DMS114 treated with DMSO at 0.1 percent for 48 hours (cell line): ENCODE measurements around the gene RNF11.

Experiments used
- DNase-seq: peaks from one replicate; lab custom pipeline; 2025; ENCODE audit not compliant: unreplicated experiment; lab: John Stamatoyannopoulos, UW

RNF11 gene

DNA sequence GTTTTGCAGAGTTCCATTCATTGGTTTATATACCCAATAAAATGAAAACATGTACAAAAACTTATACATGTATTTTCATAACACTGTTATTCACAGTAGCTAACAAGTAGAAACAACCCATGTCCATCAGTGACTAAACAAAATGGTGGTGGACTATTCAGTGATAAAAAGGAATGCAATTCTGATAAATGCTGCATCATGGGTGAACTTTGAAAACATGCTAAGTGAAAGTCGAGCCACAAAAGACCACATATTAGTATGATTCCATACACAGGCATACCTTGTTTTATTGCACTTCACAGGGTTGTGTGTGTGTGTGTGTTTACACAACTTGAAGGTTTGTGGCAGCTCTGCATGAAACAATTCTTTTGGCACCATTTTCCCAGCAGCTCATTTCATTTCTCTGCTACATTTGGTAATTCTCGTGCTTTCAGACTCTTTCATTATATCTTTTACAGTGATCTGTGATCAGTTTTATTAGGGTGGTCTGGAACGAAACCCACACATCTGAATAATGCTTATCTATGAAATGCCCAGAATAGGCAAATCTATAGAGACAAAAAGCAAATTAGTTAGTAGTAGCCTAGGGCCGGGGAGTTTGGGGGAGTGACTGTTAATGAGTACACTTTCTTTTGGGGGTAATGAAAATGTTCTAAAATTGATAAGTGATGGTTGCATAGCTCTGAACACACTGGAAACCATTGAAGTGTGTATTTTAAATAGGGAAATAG, 27.2 kb downstream of the RNF11 start:
- no peak for DNase-seq

DNA sequence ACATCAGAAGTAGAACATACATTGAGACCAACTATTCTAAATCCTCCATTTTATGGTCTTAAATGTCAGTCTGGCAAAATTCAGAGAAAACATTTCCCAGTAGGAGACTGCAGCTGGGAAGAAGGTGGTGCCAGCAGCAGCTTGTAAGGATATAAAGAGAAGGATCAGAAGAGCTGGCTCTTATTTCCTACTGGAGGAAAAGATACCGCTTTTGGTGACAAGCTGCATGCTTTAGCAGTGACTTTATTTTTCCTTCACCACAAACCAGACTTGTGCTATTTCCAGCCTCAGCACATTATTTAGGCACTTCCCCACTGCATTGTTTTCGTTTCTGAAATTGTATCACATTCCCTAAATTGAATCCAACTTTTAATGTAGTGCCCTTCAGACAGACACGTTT, 28.4 kb downstream of the RNF11 start:
- no peak for DNase-seq

DNA sequence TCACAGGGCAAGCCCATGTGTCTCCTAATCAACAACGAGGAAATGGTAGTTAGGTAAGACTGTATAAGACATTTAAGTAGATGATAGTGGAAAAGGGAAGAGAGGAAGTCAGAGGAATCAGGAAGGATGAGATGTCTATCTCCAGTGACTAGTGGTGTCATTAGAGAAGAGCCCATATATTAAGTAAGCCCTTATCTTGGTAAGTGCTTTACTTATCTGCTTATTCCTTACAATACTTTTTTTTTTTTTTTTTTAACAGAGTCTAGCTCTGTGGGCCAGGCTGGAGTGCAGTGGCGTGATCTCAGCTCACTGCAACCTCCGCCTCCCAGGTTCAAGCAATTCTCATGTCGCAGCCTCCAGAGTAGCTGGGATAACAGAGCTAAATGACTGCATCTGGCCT, 29.5 kb downstream of the RNF11 start:
- DNase-seq = no peak

DNA sequence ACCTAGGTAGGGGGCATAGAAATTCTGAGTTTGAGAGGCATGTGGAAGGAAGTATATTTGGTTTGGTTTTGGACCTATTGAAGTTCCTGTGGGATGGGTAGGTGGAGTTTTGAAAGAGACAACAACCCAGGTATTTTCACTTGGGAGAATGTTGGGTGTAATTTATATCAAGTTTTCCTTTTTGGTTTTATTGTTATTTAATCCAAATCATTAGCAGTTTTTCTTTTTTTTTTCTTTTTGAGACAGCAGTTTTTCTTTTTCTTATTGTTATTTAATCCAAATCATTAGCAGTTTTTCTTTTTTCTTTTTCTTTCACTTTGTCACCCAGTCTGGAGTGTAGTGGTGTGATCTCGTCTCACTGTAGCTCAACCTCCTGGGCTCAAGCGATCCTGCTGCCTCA, 30.1 kb downstream of the RNF11 start:
- no peak for DNase-seq

DNA sequence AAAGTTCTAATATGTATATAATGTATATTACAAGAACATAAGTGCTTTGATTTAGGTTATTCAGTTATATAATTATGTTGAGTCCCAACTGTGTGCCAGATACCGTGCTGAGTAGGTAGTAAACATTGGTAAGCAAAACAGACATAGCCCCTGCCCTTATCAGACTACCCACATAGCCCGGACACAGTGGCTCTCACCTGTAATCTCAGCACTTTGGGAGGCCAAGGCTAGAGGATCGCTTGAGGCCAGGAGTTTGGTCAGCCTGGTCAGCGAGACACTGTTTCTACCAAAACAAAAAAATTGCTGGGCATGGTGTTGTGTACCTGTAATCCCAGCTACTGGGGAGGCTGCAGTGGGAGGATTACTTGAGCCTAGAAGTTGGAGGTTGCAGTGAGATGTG, 30.7 kb downstream of the RNF11 start:
- no peak for DNase-seq

DNA sequence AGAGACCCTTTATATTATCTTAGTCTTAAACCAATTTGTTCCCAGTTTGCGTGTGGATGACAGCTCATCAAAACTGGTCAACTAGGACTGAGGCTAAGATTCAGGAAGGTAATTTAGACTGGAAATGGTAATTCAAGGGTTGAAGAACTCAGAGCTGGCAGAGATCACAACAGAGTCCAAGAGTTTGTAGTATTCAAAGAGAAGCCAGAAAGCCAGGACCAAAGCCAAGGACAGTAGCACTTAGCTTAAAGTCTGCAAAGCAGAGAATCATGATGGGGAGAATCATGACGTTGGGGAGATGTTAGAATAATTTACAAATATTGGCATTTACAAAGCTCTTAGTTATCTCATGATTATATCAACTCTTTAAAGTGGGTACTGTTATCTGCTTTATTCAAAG, 32.6 kb downstream of the RNF11 start:
- no peak for DNase-seq

DNA sequence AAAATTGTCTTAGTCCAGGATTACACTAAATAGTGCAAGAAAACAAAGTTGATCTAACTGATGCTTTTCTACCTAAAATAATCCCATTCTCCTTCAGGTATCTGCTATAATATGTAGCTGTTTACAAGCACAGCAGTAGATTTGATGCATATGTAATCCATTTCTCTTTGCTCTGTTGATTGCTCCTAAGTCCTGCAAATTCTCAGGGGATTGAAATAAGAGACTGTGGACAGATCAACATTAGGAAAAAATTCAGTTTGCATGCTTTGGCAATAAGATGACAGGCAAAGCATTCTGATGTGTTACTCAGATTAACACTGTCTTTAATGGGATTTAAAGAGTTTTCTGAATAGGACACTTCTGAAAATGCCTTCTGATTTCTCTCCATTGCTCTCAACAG, 34.7 kb downstream of the RNF11 start:
- no peak for DNase-seq

DNA sequence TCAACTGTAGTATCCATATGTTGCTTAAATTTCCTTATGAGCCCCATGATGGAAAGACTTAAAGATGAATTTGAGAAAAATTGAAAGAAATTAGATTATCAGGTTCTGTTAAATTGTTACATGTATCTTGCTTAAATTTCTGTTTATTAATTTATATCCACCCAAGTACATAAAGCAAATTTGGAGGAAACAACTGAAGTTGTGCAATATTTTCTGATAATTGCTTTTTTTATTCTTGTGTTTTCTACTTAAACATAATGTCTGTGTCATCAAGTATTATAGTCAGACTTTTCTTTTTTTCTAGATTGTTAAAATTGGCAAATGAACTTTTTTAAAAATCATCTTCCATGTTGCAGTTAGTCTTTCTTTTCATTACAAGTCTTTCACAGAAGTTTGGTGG, 36.8 kb downstream of the RNF11 start:
- DNase-seq = no peak

DNA sequence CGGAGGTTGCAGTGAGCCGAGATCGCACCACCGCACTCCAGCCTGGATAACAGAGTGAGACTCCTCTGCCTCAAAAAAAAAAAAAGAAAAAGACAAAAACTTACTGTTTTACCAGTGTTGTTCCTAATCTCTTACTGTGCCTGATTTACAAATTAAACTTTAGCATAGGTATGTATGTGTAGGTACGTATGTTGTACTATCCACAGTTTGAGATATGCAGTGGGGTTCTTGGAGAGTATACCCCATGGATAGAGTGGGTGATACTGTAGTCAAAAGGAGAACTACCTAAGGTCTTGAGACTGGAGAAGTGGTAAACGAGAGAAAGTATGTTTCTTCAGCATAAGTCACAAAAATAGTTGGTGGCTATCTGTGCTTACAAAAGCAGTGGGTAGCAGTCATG, 38.6 kb downstream of the RNF11 start:
- DNase-seq = no peak

DNA sequence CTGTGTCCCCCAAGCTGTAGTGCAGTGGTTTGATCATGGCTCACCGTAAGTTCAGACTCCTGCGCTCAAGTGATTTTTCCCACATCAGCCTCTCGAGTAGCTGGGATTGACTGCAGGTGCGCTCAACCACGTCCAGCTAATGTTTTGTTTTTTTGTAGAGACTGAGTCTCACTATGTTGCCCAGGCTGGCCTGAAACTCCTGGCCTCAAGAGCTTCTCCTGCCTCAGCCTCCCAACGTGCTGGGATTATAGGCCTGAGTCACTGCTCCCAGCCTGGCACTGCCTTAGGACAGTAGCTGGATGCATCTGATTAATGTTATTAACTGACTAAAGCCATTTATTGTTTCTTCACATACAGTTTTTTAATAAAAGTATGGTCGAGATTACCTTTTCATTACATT, 40.2 kb downstream of the RNF11 start:
- no peak for DNase-seq

DNA sequence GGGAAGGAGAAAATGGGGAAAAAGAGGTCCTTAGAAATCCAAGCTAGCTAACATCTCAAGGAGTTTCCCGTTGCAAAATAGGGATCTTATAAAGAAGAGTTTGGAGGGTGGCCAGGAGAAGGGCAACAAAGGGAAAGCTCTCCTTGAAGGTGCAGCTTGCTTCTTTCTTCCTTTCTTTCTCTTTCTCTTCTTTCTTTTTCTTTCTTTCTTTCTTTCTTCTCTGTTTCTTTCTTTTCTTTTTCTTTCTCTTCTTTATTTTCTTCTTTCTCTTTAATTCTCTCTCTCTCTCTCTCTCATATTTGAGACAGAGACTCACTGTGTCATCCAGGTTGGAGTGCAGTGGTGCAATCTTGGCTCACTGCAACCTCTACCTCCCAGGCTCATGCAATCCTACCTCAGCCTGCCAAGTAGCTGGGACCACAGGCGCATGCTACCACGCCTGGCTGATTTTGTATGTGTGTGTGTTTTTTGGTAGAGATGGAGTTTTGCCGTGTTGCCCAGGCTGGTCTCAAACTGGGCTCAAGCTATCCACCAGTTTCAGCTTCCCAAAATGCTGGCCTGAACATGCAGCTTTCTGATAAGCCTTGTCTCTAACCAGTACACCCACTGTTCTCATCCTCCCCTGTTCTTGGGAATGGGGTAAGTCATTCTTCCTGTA, 44.4 kb downstream of the RNF11 start:
- no peak for DNase-seq

DNA sequence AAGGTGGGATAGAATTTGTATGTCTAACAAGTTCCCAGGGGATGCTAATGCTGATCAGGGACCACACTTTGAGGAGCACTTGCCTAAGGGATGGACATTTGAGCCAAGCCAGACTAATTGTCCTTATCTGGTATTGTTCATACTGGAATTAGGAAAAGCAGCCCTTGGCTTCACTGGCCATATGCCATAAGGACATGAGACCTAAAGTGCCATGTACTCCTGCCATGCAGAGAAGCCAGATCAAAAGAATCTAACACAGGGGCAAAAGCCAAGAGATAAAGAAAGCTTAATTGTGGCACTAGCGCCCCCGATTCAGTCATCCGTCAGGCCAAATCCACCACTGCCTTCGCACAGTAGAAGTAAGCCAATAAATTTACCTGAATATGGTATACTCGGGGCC, 45.7 kb downstream of the RNF11 start:
- DNase-seq = no peak

DNA sequence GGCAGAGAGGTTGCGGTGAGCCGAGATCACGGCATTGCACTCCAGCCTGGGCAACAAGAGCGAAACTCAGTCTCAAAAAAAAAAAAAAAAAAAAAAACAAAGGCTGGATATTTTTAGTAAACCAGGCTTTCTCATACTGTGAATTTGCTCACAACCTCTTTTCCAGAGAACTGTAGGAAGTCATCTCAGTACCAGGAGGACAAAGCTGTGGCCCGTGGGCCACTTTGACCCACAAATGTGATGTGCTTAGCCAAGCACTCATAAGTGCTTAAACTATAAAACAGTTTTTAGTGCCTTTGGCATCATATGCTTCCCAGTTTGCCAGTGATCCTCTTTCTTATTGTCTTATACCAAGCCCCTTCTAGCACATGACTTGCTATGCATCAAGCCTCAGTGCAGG, 46.5 kb downstream of the RNF11 start:
- DNase-seq = no peak

DNA sequence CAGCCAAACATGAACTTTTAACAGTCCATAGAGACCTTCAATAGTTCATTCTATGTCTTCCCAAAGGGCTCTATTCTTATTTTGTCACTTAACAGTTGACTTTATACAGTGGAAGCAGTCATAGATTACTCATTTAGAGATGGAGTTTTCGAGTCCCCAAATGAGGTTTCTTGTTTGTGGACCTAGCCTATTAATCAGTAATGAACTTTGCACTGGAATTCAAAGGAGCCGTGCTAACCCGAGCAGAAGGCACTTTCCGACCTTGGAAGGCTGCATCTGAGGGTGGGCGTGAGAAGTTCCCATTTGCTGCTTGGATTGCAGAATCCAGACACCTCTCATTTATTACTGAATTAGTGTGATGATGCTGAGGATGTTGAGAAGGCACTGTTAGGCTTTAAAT, 47.9 kb downstream of the RNF11 start:
- no peak for DNase-seq

DNA sequence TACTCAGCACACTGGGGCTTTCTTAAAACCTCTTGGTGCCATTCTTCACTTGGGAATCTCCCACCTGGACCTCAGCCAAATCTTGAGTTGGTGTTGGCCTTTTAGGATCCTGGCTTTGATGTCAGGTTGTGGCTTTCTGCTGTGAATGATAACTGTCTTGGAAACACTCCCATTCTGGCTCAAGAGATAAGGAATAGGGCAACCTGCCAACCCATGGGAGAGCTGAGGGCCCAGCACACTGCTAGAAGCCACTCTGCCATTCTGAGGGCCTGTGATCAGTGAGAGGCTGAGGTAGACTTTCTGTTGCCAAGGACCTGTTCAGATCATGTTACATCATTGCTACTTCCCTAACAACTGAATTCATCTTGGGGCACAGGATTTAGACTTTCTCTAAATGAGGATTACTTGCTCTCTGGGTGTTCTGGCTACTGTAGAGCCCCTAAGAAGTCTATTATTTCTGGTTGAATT, 48.4 kb downstream of the RNF11 start:
- no peak for DNase-seq

DNA sequence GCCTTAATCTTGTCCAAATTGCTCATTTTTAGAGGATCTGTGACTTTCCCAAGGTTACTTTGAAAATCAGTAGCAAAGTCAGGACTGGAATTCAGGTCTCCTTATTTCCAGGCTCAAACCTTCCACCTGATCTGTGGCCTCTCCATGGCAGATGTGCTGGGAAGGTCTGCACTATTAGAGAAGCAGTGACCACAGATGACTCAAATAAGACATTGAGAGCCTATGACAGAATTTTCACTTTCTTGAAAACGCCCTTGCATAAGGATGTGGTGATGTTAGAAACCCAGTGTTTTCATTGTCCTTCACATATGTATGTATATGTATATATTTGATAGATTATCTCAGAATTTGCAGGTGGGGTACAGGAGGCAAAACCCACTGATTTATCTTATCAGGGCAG, 49.0 kb downstream of the RNF11 start:
- DNase-seq = no peak

DNA sequence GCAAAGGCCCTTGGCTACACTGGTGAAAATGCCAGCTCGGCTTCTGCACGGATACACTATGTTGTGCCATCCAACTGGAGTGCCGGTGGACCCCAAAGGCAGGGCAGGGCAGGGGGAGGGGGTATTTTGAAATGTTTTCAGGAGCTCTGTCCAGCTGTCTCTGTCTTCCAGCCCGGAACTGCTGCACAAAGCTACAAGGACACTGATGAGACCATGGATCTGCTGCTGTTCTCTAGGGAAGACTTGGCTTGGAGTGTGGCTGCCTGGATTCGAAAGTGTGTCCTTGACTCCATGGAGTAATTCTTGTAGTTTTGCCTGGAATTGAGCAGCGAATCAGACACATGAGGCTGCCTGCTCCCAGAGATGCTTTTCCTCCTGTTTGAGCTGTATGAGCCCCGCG, 51.9 kb downstream of the RNF11 start:
- DNase-seq = no peak

DNA sequence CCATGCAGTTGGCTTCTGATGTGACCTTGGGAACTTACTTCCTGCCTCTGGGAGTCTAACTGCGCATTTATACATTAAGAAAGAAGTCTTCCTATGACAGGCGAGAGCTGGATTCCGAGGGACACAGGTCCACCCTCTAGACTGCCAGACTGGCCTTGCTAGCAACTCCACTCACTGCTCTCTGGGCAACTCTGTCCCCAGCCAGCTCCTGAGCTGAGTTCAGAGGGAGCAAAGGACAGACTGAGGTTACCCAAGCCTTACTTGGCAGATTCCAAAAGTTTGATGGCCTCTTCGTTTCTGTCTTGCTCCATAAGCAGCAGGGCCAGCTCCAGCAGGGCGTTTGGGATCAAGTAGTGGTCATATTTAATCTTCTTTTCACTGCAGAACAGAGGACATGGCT, 52.5 kb downstream of the RNF11 start:
- DNase-seq = no peak

DNA sequence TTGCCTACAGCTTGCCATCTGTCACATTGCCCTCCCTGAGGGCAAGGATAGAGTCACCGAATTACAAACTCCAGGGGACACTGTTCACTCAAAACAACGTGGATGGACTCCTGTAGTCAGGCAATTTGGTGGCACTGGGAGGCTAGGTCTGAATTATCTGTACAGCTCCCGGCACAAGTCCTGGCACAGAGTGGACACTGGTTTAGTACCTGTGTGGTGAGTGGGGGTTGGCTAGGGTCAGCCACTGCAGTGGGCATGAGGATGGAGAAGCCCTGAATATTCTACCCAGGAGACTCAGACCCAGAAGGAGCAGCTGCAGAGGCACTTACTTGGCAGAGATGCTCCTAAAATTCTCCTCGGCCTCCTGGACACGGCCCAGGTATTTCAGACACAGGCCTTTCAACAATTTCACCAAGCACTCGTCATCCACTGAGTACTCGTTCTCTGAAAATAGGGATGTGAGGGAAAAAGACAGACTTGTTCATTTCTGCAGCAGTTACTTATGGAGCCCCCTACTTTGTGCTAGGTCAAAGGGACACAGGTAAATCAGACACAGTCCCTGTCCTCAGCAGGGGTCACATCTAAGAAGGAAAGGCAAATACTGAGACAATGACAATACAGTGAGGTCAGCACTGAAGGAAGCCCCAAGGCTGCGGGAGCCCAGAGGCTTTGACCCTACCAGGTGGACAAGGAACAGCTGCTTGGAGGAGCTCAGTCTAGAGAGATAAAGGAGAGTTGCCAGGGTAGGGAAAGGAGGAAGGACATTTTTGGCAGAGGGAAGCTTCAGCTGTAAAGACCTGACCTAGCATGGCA, 53.8 kb downstream of the RNF11 start:
- no peak for DNase-seq

DNA sequence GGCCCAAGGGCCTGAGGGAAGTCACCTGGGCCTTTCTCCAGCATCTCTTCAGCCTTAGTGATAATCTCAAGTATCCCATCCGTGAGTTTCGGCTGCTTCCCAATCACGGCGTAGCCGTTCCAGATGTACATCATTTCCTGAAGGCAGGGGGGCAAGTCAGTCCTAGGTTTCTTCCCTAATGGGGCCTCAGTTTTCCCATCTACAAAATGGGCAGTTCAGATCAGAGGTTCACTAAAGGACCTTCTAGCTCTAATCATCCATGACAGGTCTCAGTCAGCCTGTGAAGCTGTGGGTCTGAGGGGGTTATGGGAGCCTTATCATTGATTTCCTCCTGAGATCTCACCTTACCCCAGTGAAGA, 54.4 kb downstream of the RNF11 start:
- no peak for DNase-seq

DNA sequence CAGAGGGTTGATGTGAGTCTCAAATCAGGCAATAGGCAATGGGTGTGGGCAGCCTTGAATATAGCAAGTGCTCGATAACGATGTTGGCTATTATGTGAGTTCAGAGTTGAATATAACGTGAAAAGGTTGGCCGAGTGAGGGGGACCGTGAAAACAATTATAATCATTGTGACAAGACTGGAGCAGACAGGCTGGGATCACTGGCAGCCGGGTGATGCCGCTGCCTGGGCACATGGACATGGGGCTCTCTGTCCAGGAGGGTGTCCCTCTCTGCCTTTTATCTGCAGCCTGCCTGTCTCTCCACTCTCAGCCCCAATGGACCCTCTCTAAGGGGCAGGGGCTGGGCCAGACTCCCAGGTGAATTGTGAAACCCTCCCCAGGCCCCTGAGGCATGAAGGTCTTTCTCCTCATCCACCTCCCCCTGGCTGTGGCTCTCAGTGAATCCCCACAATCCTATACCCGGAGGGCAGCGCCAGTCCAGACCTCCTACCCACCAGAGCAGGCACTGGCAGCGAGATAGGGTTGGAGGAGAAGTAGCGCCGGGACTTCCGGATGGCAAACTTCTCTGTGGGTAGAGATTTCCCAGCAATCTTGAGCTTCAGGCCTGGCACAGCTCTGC, 57.9 kb downstream of the RNF11 start:
- no peak for DNase-seq
